Neural cell (in vitro differentiated cells): ENCODE data around the gene BNIP3. TPM values are rescaled to one million over a fixed set of nuclear protein-coding genes. Genes with fewer than 3 reads are reported as not detected.

Experiments
- H2AFZ ChIP-seq: fragments of 200-600, 300-800 bp; sonication (generic), shearing (Covaris generic); 2 replicates; pipeline ENCODE4 v1.6.0; 2014; ENCODE audit warnings: low read depth, mild to moderate bottlenecking, antibody characterized with exemption, low read length, moderate library complexity
- H3F3A ChIP-seq: fragments of 200-600 bp; shearing (Covaris generic); 2 replicates; pipeline ENCODE4 v1.6.1; 2016; ENCODE audit warnings: mild to moderate bottlenecking, moderate library complexity, mixed read lengths, antibody characterized with exemption, low read length; ENCODE audit not compliant: insufficient read depth, poor library complexity, severe bottlenecking
- H3K27ac ChIP-seq: fragments of 200-600, 300-800 bp; sonication (generic), shearing (Covaris generic); 2 replicates; pipeline ENCODE4 v1.5.1; 2014; ENCODE audit warnings: mild to moderate bottlenecking, low read length, moderate library complexity
- H3K27me3 ChIP-seq: fragments of 300-800, 200-600 bp; sonication (generic), shearing (Covaris generic); 2 replicates; pipeline ENCODE4 v1.6.0; 2014; ENCODE audit warnings: mild to moderate bottlenecking, low read depth, low read length, moderate library complexity; ENCODE audit not compliant: insufficient read depth
- H3K36me3 ChIP-seq: fragments of 300-800, 200-600 bp; sonication (generic), shearing (Covaris generic); 2 replicates; pipeline ENCODE4 v1.5.1; 2014; ENCODE audit warnings: mild to moderate bottlenecking, antibody characterized with exemption, low read length, moderate library complexity; ENCODE audit not compliant: insufficient read depth
- H3K4me2 ChIP-seq: fragments of 300-800, 200-600 bp; sonication (generic), shearing (Covaris generic); 2 replicates; pipeline ENCODE4 v1.6.0; 2014; ENCODE audit warnings: mild to moderate bottlenecking, low read length
- H3K4me3 ChIP-seq: fragments of 300-800, 200-600 bp; sonication (generic), shearing (Covaris generic); 2 replicates; pipeline ENCODE4 v1.5.1; 2014; ENCODE audit warnings: mild to moderate bottlenecking, low read length, moderate library complexity
- H3K79me2 ChIP-seq: fragments of 200-600 bp; shearing (Covaris generic); replicated peaks from 2 replicates; pipeline ENCODE4 v1.6.0; 2014; ENCODE audit warnings: mild to moderate bottlenecking, low read length, moderate library complexity; ENCODE audit not compliant: insufficient read depth
- H3K9ac ChIP-seq: fragments of 300-800, 200-600 bp; sonication (generic), shearing (Covaris generic); 2 replicates; pipeline ENCODE4 v1.6.1; 2016; ENCODE audit warnings: mild to moderate bottlenecking, low read length, mixed read lengths
- H3K9me2 ChIP-seq: fragments of 200-600 bp; shearing (Covaris generic); 2 replicates; pipeline ENCODE4 v1.6.1; 2016; ENCODE audit warnings: mild to moderate bottlenecking, low read length, mixed read lengths; ENCODE audit not compliant: insufficient read depth
- H3K9me3 ChIP-seq: fragments of 200-600, 300-800 bp; sonication (generic), shearing (Covaris generic); 2 replicates; pipeline ENCODE4 v1.6.1; 2016; ENCODE audit warnings: mild to moderate bottlenecking, mixed run types, low read length, moderate library complexity, mixed read lengths
- H4K20me1 ChIP-seq: fragments of 200-600 bp; shearing (Covaris generic); 2 replicates; pipeline ENCODE4 v1.6.1; 2016; ENCODE audit warnings: mild to moderate bottlenecking, mixed run types; ENCODE audit not compliant: insufficient read depth
- EP300 ChIP-seq: fragments of 450-650 bp; conservative IDR thresholded peaks from 2 replicates; pipeline ENCODE4 v1.6.1; 2014; ENCODE audit warnings: antibody characterized with exemption, mild to moderate bottlenecking, moderate library complexity; ENCODE audit not compliant: poor library complexity, severe bottlenecking
- EZH2 ChIP-seq: fragments of 200-600, 300-800 bp; shearing (Covaris generic), sonication (generic); IDR thresholded peaks from 2 replicates; pipeline ENCODE4 v1.6.1; 2014; ENCODE audit warnings: antibody characterized with exemption, low read length, borderline replicate concordance, mild to moderate bottlenecking; ENCODE audit not compliant: insufficient read depth, poor library complexity, severe bottlenecking
- MXI1 ChIP-seq: fragments of 450-650 bp; conservative IDR thresholded peaks from 2 replicates; pipeline ENCODE4 v1.6.1; 2014; ENCODE audit warnings: antibody characterized with exemption, mild to moderate bottlenecking; ENCODE audit not compliant: poor library complexity, severe bottlenecking
- POLR2AphosphoS5 ChIP-seq: IDR thresholded peaks from 2 replicates; pipeline ENCODE4 v1.6.1; 2012
- RAD21 ChIP-seq: fragments of 450-650 bp; conservative IDR thresholded peaks from 2 replicates; pipeline ENCODE4 v1.6.1; 2014; ENCODE audit warnings: antibody characterized with exemption, mild to moderate bottlenecking, moderate library complexity
- REST ChIP-seq: IDR thresholded peaks from 2 replicates; pipeline ENCODE4 v1.6.1; 2012; ENCODE audit warnings: borderline replicate concordance
- SMC3 ChIP-seq: fragments of 450-650 bp; conservative IDR thresholded peaks from 2 replicates; pipeline ENCODE4 v1.6.1; 2014; ENCODE audit warnings: antibody characterized with exemption, mild to moderate bottlenecking, moderate library complexity; ENCODE audit not compliant: poor library complexity
- TAF1 ChIP-seq: IDR thresholded peaks from 2 replicates; pipeline ENCODE4 v1.6.1; 2012; ENCODE audit warnings: low read depth
- polyA plus RNA-seq: library from polyadenylated mRNA; depleted of rRNA; stranded (reverse); fragments of >200 nt; gene quantifications from 2 replicates; pipeline ENCODE4 v1.2.3, GENCODE V29; 2014
- TF ChIP-seq, protein P1 (sequence below): fragments of 450-650 bp; IDR thresholded peaks from 2 replicates; pipeline ENCODE4 v1.5.1; 2014; ENCODE audit warnings: antibody characterized with exemption, mild to moderate bottlenecking, moderate library complexity; ENCODE audit not compliant: poor library complexity, severe bottlenecking

Gene BNIP3
- polyA plus RNA-seq, 1 donor from 2014 or later = 77.1 TPM

GRCh38 chr10:132004052-132004451, 22.3 kb upstream of the BNIP3 start (continued):
- no peak for TF ChIP-seq EZH2

DNA sequence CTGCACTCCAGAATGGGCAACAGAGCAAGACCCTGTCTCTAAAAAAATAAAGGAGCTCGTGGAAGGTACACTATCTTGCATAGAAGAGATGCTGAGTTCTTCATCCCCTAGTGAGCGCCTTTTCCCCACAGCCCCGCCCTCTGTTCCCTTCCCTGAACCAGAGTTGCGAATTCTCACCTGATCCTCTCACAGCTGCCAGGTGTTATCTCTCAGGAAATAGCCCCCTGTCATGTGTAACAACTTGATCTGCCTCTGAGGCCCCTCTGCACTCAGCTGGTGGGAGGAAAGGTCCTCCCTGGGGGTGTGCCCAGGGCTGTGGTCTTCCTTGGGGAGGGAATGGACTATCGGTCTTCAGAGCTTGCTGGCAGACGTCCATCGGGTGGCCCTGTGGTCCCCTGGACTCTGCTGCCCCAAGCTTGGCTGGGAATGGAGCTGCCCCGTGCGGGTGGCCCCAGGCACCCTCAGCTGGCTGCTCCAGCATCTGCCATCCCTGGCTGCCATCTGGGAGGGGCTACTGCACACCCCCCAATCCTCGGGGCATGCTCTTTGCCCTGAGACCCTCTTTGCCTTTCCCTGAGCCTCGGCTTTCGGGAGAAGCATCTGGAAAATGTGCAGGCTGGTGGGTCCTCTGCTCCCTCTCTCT, 21.7 kb upstream of the BNIP3 start:
- H3K4me2 ChIP-seq = no peak overlapping the region
- no peak overlapping the region for H3K9ac ChIP-seq
- no peak overlapping the region for H3K27ac ChIP-seq
- H3K36me3 ChIP-seq = no peaks in the 10 kb centered on the region
- H2AFZ ChIP-seq = no peak overlapping the region
- no peaks in the 10 kb centered on the region for H3K9me2 ChIP-seq
- H3K4me3 ChIP-seq = no peak overlapping the region
- no peak for TF ChIP-seq EZH2
- TF ChIP-seq, protein P1, sequence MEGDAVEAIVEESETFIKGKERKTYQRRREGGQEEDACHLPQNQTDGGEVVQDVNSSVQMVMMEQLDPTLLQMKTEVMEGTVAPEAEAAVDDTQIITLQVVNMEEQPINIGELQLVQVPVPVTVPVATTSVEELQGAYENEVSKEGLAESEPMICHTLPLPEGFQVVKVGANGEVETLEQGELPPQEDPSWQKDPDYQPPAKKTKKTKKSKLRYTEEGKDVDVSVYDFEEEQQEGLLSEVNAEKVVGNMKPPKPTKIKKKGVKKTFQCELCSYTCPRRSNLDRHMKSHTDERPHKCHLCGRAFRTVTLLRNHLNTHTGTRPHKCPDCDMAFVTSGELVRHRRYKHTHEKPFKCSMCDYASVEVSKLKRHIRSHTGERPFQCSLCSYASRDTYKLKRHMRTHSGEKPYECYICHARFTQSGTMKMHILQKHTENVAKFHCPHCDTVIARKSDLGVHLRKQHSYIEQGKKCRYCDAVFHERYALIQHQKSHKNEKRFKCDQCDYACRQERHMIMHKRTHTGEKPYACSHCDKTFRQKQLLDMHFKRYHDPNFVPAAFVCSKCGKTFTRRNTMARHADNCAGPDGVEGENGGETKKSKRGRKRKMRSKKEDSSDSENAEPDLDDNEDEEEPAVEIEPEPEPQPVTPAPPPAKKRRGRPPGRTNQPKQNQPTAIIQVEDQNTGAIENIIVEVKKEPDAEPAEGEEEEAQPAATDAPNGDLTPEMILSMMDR = no peak
- no peak for TF ChIP-seq POLR2AphosphoS5
- no peak for TF ChIP-seq EP300
- no peak for TF ChIP-seq REST
- TF ChIP-seq TAF1 = no peak
- TF ChIP-seq MXI1 = no peak
- no peak for TF ChIP-seq SMC3
- TF ChIP-seq RAD21 = no peak
- H3K9me3 ChIP-seq = no peaks in the 10 kb centered on the region
- H4K20me1 ChIP-seq = no peaks in the 10 kb centered on the region
- H3K27me3 ChIP-seq = no peaks in the 10 kb centered on the region
- H3F3A ChIP-seq = no peaks in the 10 kb centered on the region
- H3K79me2 ChIP-seq = no peaks in the 10 kb centered on the region

- TF ChIP-seq TAF1 (no peak), REST (no peak), RAD21 (no peak), SMC3 (no peak), EP300 (no peak), EZH2 (no peak)
- TF ChIP-seq, protein P1 = no peak
- Histone ChIP-seq H3K9me2 (no peaks in the 10 kb centered on the region), H3K36me3 (no peaks in the 10 kb centered on the region), H4K20me1 (no peaks in the 10 kb centered on the region), H2AFZ (no peak overlapping the region), H3K9me3 (no peaks in the 10 kb centered on the region), H3F3A (no peaks in the 10 kb centered on the region), H3K27ac (no peak overlapping the region), H3K27me3 (no peaks in the 10 kb centered on the region), H3K9ac (no peak overlapping the region), H3K4me2 (no peak overlapping the region), H3K79me2 (no peaks in the 10 kb centered on the region), H3K4me3 (no peak overlapping the region)
Observed at GRCh38 chr10:132002004-132002403, 20.3 kb upstream of the BNIP3 start.
